ENCODE measurements around the gene SLC16A2.

Gene SLC16A2

GRCh38 chrX:74551934-74552333 is 130.6 kb downstream of the SLC16A2 start:
- Histone ChIP-seq H4K20me1 (ENCODE audit: insufficient read depth, low read length) (no peaks in the 10 kb centered on the region), H3K4me2 (ENCODE audit: insufficient read depth, low read length) (no peak overlapping the region), H3K4me1 (ENCODE audit: insufficient read depth, low read length) (peaks cover 4% of the 10 kb centered on the region; the same call in 1 of the 2 replicates), H3K27ac (ENCODE audit: low read length) (no peak overlapping the region), H3K27me3 (ENCODE audit: insufficient read depth, low read length, poor library complexity) (no peaks in the 10 kb centered on the region), H3K9me3 (ENCODE audit: insufficient read depth, low read length, severe bottlenecking) (no peaks in the 10 kb centered on the region), H3K36me3 (ENCODE audit: insufficient read depth, low read length) (no peaks in the 10 kb centered on the region), H3K79me2 (ENCODE audit: insufficient read depth, low read length) (no peaks in the 10 kb centered on the region), H2AFZ (ENCODE audit: low read depth, low read length) (no peak overlapping the region), H3K4me3 (ENCODE audit: low read depth in 1 of 2, low read length in 2 of 2) (no peak overlapping the region), H3K9ac (ENCODE audit: low read depth, low read length) (no peak overlapping the region)
- ATAC-seq (ENCODE audit: insufficient read depth, low read depth) (no peak), DNase-seq (no peak)
- TF ChIP-seq, protein P1, sequence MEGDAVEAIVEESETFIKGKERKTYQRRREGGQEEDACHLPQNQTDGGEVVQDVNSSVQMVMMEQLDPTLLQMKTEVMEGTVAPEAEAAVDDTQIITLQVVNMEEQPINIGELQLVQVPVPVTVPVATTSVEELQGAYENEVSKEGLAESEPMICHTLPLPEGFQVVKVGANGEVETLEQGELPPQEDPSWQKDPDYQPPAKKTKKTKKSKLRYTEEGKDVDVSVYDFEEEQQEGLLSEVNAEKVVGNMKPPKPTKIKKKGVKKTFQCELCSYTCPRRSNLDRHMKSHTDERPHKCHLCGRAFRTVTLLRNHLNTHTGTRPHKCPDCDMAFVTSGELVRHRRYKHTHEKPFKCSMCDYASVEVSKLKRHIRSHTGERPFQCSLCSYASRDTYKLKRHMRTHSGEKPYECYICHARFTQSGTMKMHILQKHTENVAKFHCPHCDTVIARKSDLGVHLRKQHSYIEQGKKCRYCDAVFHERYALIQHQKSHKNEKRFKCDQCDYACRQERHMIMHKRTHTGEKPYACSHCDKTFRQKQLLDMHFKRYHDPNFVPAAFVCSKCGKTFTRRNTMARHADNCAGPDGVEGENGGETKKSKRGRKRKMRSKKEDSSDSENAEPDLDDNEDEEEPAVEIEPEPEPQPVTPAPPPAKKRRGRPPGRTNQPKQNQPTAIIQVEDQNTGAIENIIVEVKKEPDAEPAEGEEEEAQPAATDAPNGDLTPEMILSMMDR (IDR thresholded peaks at IDR 0.05; ENCODE audit: borderline replicate concordance, extremely low read depth, low read length, poor library complexity, severe bottlenecking), result no peak
- no peak for TF ChIP-seq EZH2 (IDR thresholded peaks at IDR 0.05; ENCODE audit: borderline replicate concordance, low read depth, low read length, severe bottlenecking)

GRCh38 chrX:74557378-74557777 is 136.1 kb downstream of the SLC16A2 start:
- H3K4me3 ChIP-seq (ENCODE audit: low read depth in 1 of 2, low read length in 2 of 2), result no peak overlapping the region
- H2AFZ ChIP-seq (ENCODE audit: low read depth, low read length), result no peak overlapping the region
- DNase-seq, result no peak
- no peak overlapping the region for H3K9ac ChIP-seq (ENCODE audit: low read depth, low read length)
- no peaks in the 10 kb centered on the region for H3K4me1 ChIP-seq (ENCODE audit: insufficient read depth, low read length)
- TF ChIP-seq, protein P1 (IDR thresholded peaks at IDR 0.05; ENCODE audit: borderline replicate concordance, extremely low read depth, low read length, poor library complexity, severe bottlenecking), result no peak
- TF ChIP-seq EZH2 (IDR thresholded peaks at IDR 0.05; ENCODE audit: borderline replicate concordance, low read depth, low read length, severe bottlenecking), result no peak
- H3K27ac ChIP-seq (ENCODE audit: low read length), result no peak overlapping the region
- H4K20me1 ChIP-seq (ENCODE audit: insufficient read depth, low read length), result no peaks in the 10 kb centered on the region
- no peaks in the 10 kb centered on the region for H3K27me3 ChIP-seq (ENCODE audit: insufficient read depth, low read length, poor library complexity)
- no peaks in the 10 kb centered on the region for H3K9me3 ChIP-seq (ENCODE audit: insufficient read depth, low read length, severe bottlenecking)
- no peaks in the 10 kb centered on the region for H3K79me2 ChIP-seq (ENCODE audit: insufficient read depth, low read length)
- ATAC-seq (ENCODE audit: insufficient read depth, low read depth), result no peak
- no peak overlapping the region for H3K4me2 ChIP-seq (ENCODE audit: insufficient read depth, low read length)
- H3K36me3 ChIP-seq (ENCODE audit: insufficient read depth, low read length), result no peaks in the 10 kb centered on the region

- no peak overlapping the region for H3K4me3 ChIP-seq (ENCODE audit: low read depth in 1 of 2, low read length in 2 of 2)
- H3K9me3 ChIP-seq (ENCODE audit: insufficient read depth, low read length, severe bottlenecking), result no peaks in the 10 kb centered on the region
- H4K20me1 ChIP-seq (ENCODE audit: insufficient read depth, low read length), result no peaks in the 10 kb centered on the region
- H3K36me3 ChIP-seq (ENCODE audit: insufficient read depth, low read length), result peaks cover 2% of the 10 kb centered on the region
- no peaks in the 10 kb centered on the region for H3K79me2 ChIP-seq (ENCODE audit: insufficient read depth, low read length)
- no peak overlapping the region for H2AFZ ChIP-seq (ENCODE audit: low read depth, low read length)
- H3K27me3 ChIP-seq (ENCODE audit: insufficient read depth, low read length, poor library complexity), result no peaks in the 10 kb centered on the region
- H3K4me2 ChIP-seq (ENCODE audit: insufficient read depth, low read length), result no peak overlapping the region
- no peaks in the 10 kb centered on the region for H3K4me1 ChIP-seq (ENCODE audit: insufficient read depth, low read length)
- no peak for ATAC-seq (ENCODE audit: insufficient read depth, low read depth)
- no peak for DNase-seq
- H3K27ac ChIP-seq (ENCODE audit: low read length), result no peak overlapping the region
- TF ChIP-seq, protein P1 (IDR thresholded peaks at IDR 0.05; ENCODE audit: borderline replicate concordance, extremely low read depth, low read length, poor library complexity, severe bottlenecking), result no peak
- TF ChIP-seq EZH2 (IDR thresholded peaks at IDR 0.05; ENCODE audit: borderline replicate concordance, low read depth, low read length, severe bottlenecking), result no peak
- no peak overlapping the region for H3K9ac ChIP-seq (ENCODE audit: low read depth, low read length)
Observed at GRCh38 chrX:74578137-74578536, 156.8 kb downstream of the SLC16A2 start.

All from DND-41 (cell line).